Measurements from ENCODE around the gene GPC6.

- TF ChIP-seq POLR2AphosphoS5 (IDR thresholded peaks at IDR 0.05; ENCODE audit: low read depth, low read length), result no peak
- no peak for TF ChIP-seq ZBTB33 (IDR thresholded peaks at IDR 0.05; ENCODE audit: extremely low read depth, insufficient replicate concordance, low read length)
- no peak for TF ChIP-seq SP1 (IDR thresholded peaks at IDR 0.05; ENCODE audit: low read depth)
- no peak for TF ChIP-seq EZH2 (IDR thresholded peaks at IDR 0.05)
- TF ChIP-seq, protein P1, sequence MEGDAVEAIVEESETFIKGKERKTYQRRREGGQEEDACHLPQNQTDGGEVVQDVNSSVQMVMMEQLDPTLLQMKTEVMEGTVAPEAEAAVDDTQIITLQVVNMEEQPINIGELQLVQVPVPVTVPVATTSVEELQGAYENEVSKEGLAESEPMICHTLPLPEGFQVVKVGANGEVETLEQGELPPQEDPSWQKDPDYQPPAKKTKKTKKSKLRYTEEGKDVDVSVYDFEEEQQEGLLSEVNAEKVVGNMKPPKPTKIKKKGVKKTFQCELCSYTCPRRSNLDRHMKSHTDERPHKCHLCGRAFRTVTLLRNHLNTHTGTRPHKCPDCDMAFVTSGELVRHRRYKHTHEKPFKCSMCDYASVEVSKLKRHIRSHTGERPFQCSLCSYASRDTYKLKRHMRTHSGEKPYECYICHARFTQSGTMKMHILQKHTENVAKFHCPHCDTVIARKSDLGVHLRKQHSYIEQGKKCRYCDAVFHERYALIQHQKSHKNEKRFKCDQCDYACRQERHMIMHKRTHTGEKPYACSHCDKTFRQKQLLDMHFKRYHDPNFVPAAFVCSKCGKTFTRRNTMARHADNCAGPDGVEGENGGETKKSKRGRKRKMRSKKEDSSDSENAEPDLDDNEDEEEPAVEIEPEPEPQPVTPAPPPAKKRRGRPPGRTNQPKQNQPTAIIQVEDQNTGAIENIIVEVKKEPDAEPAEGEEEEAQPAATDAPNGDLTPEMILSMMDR (IDR thresholded peaks at IDR 0.05 in 2 of 3, conservative IDR thresholded peaks at IDR 0.05 in 1 of 3; ENCODE audit: borderline replicate concordance in 1 of 3, insufficient read depth in 1 of 3, low read depth in 2 of 3, low read length in 2 of 3), result no peak
- TF ChIP-seq EGR1 (IDR thresholded peaks at IDR 0.05; ENCODE audit: low read depth), result no peak
- TF ChIP-seq POLR2A (IDR thresholded peaks at IDR 0.05; ENCODE audit: borderline replicate concordance, extremely low read depth, insufficient read depth, insufficient read length), result no peak
- TF ChIP-seq, protein P2, sequence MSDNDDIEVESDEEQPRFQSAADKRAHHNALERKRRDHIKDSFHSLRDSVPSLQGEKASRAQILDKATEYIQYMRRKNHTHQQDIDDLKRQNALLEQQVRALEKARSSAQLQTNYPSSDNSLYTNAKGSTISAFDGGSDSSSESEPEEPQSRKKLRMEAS (IDR thresholded peaks at IDR 0.05), result no peak
- TF ChIP-seq TCF7L2 (IDR thresholded peaks at IDR 0.05; ENCODE audit: borderline replicate concordance, extremely low read depth, insufficient read depth, insufficient read length), result no peak
Observed at GRCh38 chr13:94204946-94205345, 978.3 kb downstream of the GPC6 start.
